ENCODE measurements around the gene RASD2.

DNA sequence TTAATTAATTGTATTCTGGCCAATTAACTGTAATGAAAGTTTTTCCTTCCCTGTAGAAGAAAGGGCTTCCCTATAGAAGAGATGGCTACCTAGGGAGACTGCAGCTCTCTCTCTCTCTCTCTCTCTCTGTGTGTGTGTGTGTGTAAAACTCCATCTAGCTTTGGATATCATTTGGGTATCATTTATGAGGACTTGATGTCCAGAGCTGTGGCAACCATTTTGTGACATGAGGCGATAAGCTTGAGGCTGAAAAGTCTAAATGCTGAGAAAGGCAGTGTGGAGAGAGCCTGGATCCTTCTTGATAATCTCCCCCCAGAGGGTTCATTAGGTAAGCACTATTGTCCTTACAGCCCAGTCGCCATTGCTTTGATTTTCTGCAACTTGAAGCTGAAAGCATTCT lies 30.7 kb upstream of the RASD2 start:
- TF ChIP-seq POLR2AphosphoS5 (IDR thresholded peaks at IDR 0.05; ENCODE audit: low read depth, low read length) (no peak), POLR2A (IDR thresholded peaks at IDR 0.05; ENCODE audit: low read depth, low read length) (no peak)
